OCI-LY3 (cell line): ENCODE data around the gene PCDHA4.

Experiments used
- CTCF ChIP-seq: fragments of 200-600, 300-600 bp; sonication (generic); IDR thresholded peaks from 2 replicates; pipeline ENCODE4 v1.5.1; 2014; ENCODE audit warnings: antibody characterized with exemption, low read length, low read depth
- EZH2phosphoT487 ChIP-seq: fragments of 200-600 bp; shearing (Covaris generic); IDR thresholded peaks from 2 replicates; pipeline ENCODE4 v1.6.1; 2018; ENCODE audit warnings: antibody characterized with exemption, mixed run types, low read depth

GRCh38 chr5:140842798-140843733 lies 36.2 kb downstream of the PCDHA4 start:
- no peak for TF ChIP-seq CTCF
- no peak for TF ChIP-seq EZH2phosphoT487
